OCI-LY3 (cell line): ENCODE results near the gene FAM53B.

Experiments
- H2AFZ ChIP-seq: fragments of 200-600, 300-600 bp; shearing (Covaris generic); 2 replicates; pipeline ENCODE4 v1.6.0; 2014; ENCODE audit warnings: antibody characterized with exemption, low read depth, low read length
- H3K27ac ChIP-seq: fragments of 200-600, 300-600 bp; sonication (generic); 2 replicates; pipeline ENCODE4 v1.5.1; 2014; ENCODE audit warnings: mild to moderate bottlenecking, low read length, moderate library complexity, mixed read lengths
- H3K27me3 ChIP-seq: fragments of 200-600, 300-600 bp; sonication (generic); 2 replicates; pipeline ENCODE4 v1.6.1; 2014; ENCODE audit warnings: low read depth, low read length, mixed read lengths
- H3K36me3 ChIP-seq: fragments of 200-600, 300-600 bp; sonication (generic); replicated peaks from 2 replicates; pipeline ENCODE3; 2014; ENCODE audit warnings: low read depth, low read length, mixed read lengths
- H3K4me1 ChIP-seq: fragments of 300-600, 200-600 bp; sonication (generic); 2 replicates; pipeline ENCODE4 v1.6.1; 2014; ENCODE audit warnings: low read length, mixed read lengths
- H3K4me2 ChIP-seq: fragments of 200-600, 300-600 bp; sonication (generic); 2 replicates; pipeline ENCODE4 v1.6.1; 2014; ENCODE audit warnings: low read length, mixed read lengths
- H3K4me3 ChIP-seq: fragments of 300-600, 200-600 bp; sonication (generic); 2 replicates; pipeline ENCODE4 v1.5.1; 2014; ENCODE audit warnings: antibody characterized with exemption, mild to moderate bottlenecking, low read length, moderate library complexity
- H3K79me2 ChIP-seq: fragments of 300-600, 200-600 bp; shearing (Covaris generic); 2 replicates; pipeline ENCODE4 v1.6.1; 2014; ENCODE audit warnings: mild to moderate bottlenecking, low read length, mixed read lengths
- H3K9ac ChIP-seq: fragments of 300-600, 200-600 bp; shearing (Covaris generic); 2 replicates; pipeline ENCODE4 v1.6.0; 2014; ENCODE audit warnings: mild to moderate bottlenecking, low read length, moderate library complexity
- H3K9me3 ChIP-seq: fragments of 200-600, 300-600 bp; shearing (Covaris generic); 2 replicates; pipeline ENCODE4 v1.6.1; 2014; ENCODE audit warnings: low read length, mixed read lengths; ENCODE audit not compliant: insufficient read depth
- H4K20me1 ChIP-seq: fragments of 200-600, 300-600 bp; sonication (generic); 2 replicates; pipeline ENCODE4 v1.6.1; 2016; ENCODE audit warnings: low read length, mixed read lengths; ENCODE audit not compliant: insufficient read depth
- EZH2phosphoT487 ChIP-seq: fragments of 200-600 bp; shearing (Covaris generic); IDR thresholded peaks from 2 replicates; pipeline ENCODE4 v1.6.1; 2018; ENCODE audit warnings: antibody characterized with exemption, mixed run types, low read depth
- TF ChIP-seq, protein P1 (sequence below): fragments of 200-600, 300-600 bp; sonication (generic); IDR thresholded peaks from 2 replicates; pipeline ENCODE4 v1.5.1; 2014; ENCODE audit warnings: antibody characterized with exemption, low read length, low read depth

FAM53B gene

GRCh38 chr10:124717041-124717757 lies 27.0 kb downstream of the FAM53B start:
- Histone ChIP-seq H3K4me3 (peak overlapping the region; percentile 66), H3K4me2 (peak overlapping the region; percentile 88), H3K36me3 (peaks cover 16% of the 10 kb centered on the region), H3K9me3 (no peaks in the 10 kb centered on the region), H3K4me1 (peaks cover 67% of the 10 kb centered on the region), H3K9ac (peak overlapping the region; percentile 67; the same call in 1 of the 2 replicates), H3K27me3 (no peaks in the 10 kb centered on the region), H3K27ac (peak overlapping the region; percentile 97), H3K79me2 (peaks cover 77% of the 10 kb centered on the region), H2AFZ (no peak overlapping the region), H4K20me1 (peaks cover 12% of the 10 kb centered on the region)
- TF ChIP-seq, protein P1, sequence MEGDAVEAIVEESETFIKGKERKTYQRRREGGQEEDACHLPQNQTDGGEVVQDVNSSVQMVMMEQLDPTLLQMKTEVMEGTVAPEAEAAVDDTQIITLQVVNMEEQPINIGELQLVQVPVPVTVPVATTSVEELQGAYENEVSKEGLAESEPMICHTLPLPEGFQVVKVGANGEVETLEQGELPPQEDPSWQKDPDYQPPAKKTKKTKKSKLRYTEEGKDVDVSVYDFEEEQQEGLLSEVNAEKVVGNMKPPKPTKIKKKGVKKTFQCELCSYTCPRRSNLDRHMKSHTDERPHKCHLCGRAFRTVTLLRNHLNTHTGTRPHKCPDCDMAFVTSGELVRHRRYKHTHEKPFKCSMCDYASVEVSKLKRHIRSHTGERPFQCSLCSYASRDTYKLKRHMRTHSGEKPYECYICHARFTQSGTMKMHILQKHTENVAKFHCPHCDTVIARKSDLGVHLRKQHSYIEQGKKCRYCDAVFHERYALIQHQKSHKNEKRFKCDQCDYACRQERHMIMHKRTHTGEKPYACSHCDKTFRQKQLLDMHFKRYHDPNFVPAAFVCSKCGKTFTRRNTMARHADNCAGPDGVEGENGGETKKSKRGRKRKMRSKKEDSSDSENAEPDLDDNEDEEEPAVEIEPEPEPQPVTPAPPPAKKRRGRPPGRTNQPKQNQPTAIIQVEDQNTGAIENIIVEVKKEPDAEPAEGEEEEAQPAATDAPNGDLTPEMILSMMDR: no peak
- no peak for TF ChIP-seq EZH2phosphoT487

GRCh38 chr10:124716369-124716768 lies 27.8 kb downstream of the FAM53B start:
- Histone ChIP-seq H3K36me3 (peaks cover 16% of the 10 kb centered on the region), H3K27ac (no peak overlapping the region), H3K27me3 (no peaks in the 10 kb centered on the region), H3K79me2 (peaks cover 70% of the 10 kb centered on the region), H3K4me1 (peaks cover 59% of the 10 kb centered on the region), H2AFZ (no peak overlapping the region), H4K20me1 (peaks cover 12% of the 10 kb centered on the region), H3K4me3 (no peak overlapping the region), H3K4me2 (no peak overlapping the region), H3K9me3 (no peaks in the 10 kb centered on the region), H3K9ac (no peak overlapping the region)
- TF ChIP-seq, protein P1: no peak
- TF ChIP-seq EZH2phosphoT487: no peak

DNA sequence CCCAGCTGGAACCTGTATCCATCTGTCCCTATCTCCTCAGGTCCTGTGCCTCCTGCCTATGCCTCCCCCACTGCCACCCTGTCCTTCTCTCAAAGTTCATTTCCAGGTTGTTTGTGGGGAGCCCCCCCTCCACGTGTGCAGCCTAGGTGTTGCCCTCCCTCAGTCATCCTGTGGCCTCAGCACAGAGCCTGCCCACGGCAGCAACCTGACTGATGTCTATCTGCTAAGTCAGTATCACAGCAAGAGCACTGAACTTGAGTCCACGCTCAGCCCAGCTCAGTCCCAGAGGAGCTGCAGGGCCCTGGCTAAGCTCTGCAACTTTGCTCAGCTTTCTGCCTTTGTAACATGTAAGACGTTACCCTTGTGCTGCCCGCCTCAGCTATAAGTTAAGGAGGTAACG lies 28.7 kb downstream of the FAM53B start:
- Histone ChIP-seq H3K4me1 (peaks cover 49% of the 10 kb centered on the region), H4K20me1 (peaks cover 19% of the 10 kb centered on the region)
- TF ChIP-seq, protein P1: no peak
- TF ChIP-seq EZH2phosphoT487: no peak

DNA sequence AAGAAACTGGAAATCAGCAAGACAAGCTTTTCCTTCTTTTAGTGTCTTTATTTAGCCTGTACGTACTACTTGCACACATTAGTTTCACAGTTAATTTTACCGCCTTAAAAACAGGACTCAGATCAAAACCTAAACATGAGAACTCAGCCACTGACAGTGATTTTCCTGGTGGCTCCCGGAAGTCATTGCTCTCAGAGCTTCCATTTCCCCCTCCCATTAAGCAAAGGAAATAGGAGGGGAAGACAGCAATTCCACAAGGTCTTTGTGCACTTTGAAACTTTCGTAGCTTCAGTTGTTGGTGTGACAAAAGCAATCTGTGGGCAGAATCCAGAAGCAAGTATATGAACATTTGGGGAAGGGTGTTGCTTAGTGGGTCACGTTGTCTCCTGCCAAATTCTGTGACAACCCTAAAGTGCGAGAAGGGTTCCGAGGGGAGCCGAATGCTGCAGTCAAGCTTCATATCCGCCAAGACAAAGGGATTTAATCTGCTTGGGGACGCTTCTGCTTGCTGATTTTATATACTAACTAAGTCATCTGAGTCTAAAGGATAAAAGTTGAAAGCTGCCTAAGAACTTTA lies 30.4 kb downstream of the FAM53B start:
- H3K79me2 ChIP-seq: peaks cover 80% of the 10 kb centered on the region
- no peak overlapping the region for H3K9ac ChIP-seq

More for the DNA sequence above, 28.7 kb downstream of the FAM53B start:
- Histone ChIP-seq H3K4me2 (no peak overlapping the region), H3K27ac (no peak overlapping the region), H3K79me2 (peaks cover 69% of the 10 kb centered on the region), H3K9ac (no peak overlapping the region), H3K9me3 (no peaks in the 10 kb centered on the region), H3K27me3 (no peaks in the 10 kb centered on the region), H2AFZ (no peak overlapping the region), H3K4me3 (no peak overlapping the region), H3K36me3 (peaks cover 13% of the 10 kb centered on the region)

More for the DNA sequence above, 30.4 kb downstream of the FAM53B start:
- TF ChIP-seq, protein P1: no peak
- no peak for TF ChIP-seq EZH2phosphoT487
- no peak overlapping the region for H2AFZ ChIP-seq
- no peak overlapping the region for H3K4me2 ChIP-seq
- H3K27ac ChIP-seq: no peak overlapping the region
- no peaks in the 10 kb centered on the region for H3K27me3 ChIP-seq
- H3K36me3 ChIP-seq: peaks cover 12% of the 10 kb centered on the region
- peaks cover 36% of the 10 kb centered on the region for H3K4me1 ChIP-seq
- peaks cover 26% of the 10 kb centered on the region for H4K20me1 ChIP-seq
- H3K4me3 ChIP-seq: no peak overlapping the region
- H3K9me3 ChIP-seq: no peaks in the 10 kb centered on the region
